NCI-H748 (cell line): Measurements from ENCODE around the gene CLCNKB.
A peak's percentile ranks its signal among the peaks of the same experiment; 100 is the strongest.

ENCODE experiments used
- DNase-seq: peaks from one replicate; lab custom pipeline; 2025; ENCODE audit not compliant: unreplicated experiment; lab: John Stamatoyannopoulos, UW

CLCNKB gene

DNA sequence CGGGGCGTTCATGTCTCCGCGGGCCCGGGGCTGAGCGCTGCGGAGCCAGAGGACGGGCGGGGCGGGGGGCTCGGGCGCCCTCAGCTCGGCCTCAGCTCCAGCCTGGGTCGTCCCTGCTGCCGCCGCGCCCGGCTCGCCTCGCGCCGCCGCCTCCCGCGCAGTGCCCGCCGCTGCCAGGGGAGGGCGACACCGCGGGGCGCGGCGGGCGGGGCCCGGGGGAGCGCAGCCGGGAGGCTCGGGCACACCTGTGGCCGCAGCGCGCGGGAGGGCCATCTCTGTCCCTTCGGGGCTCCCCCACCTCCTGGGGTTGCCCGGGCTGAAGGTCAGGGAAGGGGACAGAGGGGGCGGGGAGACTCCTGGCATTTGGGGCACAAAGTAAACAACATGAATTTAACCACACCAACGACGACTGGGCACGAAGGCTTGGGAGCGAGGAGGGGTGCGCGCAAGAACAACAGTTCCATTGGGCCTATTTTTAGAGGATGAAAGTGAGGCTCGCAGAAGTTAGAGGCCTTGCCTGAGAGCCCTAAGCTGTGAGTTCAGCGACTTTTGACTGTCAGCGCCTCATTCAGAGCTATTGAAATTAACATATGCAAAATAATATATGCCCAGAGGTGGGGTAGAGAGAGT lies 30.0 kb downstream of the CLCNKB start, which contains the start of gene FAM131C:
Gene FAM131C (minus strand): TSS at position 162 of the 630 bp plus-strand sequence. CDS start 209 bp downstream, outside the sequence.
- peak; percentile 48 for DNase-seq

DNA sequence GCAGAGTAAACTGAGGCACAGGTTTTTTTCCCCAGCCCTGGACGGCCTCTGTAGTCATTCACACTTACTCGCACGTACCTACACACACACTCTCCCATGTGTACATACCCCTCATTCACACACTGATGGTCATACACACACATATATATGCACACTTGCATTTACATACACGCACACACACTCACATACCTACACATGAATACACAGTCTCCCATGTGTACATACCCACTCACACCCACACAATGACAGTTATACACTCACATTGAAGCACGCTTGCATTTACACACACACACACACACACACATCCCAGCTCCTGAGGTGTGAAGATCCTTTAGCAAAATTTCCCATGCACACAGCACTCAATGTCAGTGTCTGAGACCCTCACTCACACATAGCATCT lies 30.6 kb downstream of the CLCNKB start:
- no peak for DNase-seq

DNA sequence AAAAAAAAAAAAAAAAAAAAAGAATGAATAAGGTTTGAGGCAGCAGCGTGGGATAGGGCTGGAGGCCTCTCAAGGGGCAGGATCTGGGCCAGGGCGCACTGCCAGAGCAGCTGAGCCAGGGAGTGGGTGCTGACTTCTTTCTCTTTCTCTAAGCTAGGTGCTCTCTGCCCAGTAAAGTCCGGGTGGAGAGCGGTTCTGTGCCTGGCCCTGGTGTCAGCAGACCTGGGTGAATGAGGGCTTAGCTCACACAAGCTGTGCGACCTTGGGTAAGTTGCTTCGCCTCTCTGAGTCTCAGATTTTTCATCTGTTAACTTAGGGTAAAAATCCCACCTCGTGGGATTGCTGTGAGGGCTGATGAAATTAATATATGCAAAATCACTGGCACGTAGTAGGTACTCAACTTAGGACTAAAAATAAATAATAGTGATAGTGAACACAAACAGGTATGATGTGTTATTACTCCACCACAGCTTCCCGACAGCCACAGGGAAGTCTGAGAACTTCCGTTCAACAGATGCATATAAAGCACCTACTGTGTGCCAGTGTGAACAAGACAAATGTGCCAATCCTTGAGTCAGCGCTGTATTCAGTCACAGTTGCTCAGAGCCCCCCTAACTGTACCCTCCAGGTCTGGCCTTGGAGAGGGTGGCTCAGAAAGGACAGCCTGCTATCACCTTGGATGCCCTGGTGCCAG lies 31.9 kb downstream of the CLCNKB start:
- no peak for DNase-seq

GRCh38 chr1:16076031-16076864 lies 32.7 kb downstream of the CLCNKB start:
- no peak for DNase-seq

- DNase-seq = no peak
These were observed 33.3 kb downstream of the CLCNKB start for GRCh38 chr1:16076865-16077238.

DNA sequence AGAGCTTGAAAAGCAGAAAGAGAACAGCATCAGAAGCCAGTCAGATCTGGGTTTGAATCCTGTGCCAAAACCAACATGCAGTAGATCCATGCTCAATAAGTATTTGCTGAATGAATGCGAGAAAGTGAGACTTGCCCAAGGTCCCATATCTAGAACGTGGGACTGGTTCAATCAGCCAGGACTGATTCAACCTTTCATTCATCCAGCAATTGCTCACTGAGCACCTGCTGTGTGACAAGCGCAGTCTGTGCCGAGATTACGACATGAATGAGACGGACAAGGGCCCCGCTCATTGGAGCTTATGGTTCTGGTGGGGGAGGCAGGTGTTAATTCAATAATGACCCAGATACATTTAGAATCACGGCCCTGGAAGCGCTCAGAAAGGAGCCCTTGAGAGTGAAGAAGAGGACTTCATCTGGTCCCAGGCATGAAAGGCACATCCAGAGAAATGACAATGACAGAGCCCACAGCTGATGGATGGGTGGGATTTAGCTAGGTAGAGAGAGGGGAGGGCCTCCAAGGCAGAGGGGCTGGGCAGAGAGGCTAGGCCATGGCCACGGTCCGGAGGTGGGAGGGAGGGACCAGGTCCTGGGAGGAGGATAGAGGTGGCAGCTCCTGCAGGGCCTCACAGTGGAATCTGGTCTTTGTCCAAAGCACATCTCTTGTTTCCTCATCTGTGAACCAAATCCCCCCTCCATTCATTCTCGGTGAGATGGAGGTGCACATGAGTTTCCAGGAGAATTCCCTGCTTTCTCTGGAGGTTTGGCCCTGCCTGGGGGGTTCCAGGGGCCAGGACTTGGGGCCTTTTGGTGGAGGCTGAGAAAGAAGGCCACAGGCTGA lies 34.0 kb downstream of the CLCNKB start:
- DNase-seq = no peak

- peak; percentile 61 for DNase-seq
These were observed 35.5 kb downstream of the CLCNKB start for GRCh38 chr1:16078925-16079656.

- DNase-seq = no peak
These were observed 37.0 kb downstream of the CLCNKB start for GRCh38 chr1:16080422-16081150.

- no peak for DNase-seq
These were observed 38.1 kb downstream of the CLCNKB start for GRCh38 chr1:16081636-16082035.

GRCh38 chr1:16082283-16083038 lies 38.9 kb downstream of the CLCNKB start:
- DNase-seq = peak; percentile 52

- DNase-seq = peak; percentile 24
These were observed 39.9 kb downstream of the CLCNKB start for GRCh38 chr1:16083486-16083885.

GRCh38 chr1:16085522-16085921 lies 41.9 kb downstream of the CLCNKB start:
- DNase-seq = no peak

DNA sequence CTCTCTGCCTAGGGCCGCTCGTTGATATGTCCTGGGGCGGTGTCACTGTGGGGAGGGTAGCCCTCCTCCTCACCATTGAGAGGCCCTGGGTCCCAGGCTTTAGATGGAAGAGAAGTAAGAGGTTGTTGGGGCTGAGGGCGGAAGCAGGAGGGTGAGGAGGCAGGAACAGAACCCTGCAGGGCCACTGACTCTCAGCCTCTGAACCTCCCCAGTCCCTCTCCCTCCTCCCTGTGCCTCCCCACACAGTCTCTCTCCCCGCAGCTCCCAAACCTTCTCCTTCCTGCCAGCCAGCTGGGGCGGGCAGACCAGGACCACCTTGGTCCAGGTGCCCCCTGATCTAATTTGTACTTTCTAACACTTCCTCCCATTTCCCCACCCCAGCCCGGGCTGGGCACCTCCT lies 44.2 kb downstream of the CLCNKB start:
- DNase-seq = no peak

DNA sequence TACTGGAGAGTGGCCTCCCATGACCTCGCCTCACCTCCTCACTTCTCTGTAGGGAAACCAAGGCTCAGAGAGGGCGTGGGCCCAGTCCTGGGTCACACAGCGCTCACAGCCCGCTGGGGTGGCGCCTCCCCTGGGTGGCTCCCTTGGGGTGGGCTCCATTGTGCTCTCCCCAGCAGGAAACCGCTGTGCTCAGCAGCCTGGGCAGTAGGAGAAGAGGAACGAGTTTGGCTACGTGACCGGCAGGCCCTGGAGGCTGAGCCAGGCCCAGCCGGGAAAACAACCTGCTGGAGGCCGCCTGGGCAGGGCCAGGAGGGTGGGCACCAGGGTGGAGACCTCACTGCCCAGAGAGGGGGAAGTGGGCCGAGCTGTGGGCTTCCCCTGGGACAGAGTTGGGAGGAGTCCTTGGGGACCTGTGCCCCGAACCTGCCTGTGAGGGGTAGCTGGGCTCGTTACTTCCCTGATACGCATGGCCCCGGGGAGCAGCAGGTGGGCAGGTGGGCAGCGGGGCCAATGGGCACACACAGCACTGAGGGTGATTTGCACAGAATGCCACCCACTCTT lies 44.8 kb downstream of the CLCNKB start:
- no peak for DNase-seq

GRCh38 chr1:16088996-16089395 lies 45.4 kb downstream of the CLCNKB start:
- DNase-seq = no peak

DNA sequence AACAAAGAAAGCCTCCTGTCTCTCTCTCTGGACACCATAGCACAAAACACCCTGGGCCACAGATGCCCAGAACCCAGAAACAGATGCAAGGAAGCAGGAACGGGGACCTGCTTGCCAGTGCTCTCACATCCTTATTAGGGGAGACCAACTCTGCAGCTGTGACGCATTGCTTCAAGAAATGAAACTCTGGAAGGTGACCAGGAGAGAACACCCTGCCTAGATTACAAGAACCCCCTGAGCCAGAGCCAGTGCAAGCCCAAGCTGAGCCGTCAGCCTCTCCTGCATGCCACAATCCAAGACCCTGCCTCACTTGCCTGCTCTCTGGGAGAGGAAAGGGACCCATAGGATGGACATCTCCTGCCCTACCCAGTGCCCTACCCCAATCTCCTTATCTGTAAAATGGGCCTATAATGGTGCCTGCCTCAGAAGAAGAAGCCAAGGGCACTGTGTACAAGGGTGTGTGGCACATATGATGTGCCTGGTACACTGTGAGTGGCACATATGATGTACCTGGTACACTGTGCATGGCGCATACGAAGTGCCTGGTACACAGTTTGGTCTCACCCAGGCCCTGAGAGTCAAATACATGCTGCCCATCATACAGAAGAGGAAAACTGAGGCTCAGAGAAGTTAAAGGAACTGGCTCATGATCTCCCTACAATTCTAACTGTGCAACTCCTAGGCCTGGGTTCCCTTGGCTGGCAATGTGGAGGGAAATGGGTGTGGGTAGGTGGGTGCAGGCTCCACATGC lies 46.7 kb downstream of the CLCNKB start:
- DNase-seq = no peak

DNA sequence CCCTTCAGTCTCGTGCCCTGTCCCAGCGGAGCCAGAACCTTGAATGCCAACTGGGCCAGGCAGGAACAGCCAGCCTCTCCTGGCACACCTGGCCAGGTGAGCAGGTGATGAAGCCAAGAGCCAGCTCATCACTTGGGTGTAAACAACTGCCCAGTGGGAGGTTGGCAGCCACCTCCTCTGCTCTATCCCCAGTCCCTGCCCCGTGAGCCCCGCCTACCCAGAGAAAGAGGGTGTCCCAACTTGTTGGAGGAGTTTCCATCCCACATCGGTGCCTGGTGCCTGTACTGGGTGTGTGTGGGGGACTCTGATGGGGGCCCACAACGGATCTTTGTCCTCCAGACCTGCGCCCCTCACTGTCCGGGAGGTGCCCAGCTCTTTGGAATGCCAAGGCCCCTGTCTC lies 47.7 kb downstream of the CLCNKB start:
- no peak for DNase-seq
